Measurements from ENCODE around the gene SMIM41.

GRCh38 chr12:52126050-52126604 lies 46.6 kb downstream of the SMIM41 start:
- no peak for TF ChIP-seq CTCF (IDR thresholded peaks at IDR 0.05)
- TF ChIP-seq POLR2A (IDR thresholded peaks at IDR 0.05), result no peak
